ENCODE results near the gene DIAPH3. TPM values are rescaled to one million over a fixed set of nuclear protein-coding genes. Genes with fewer than 3 reads are reported as not detected.

Gene DIAPH3
- total and polyA plus RNA-seq, 2 of the 8 experiments (the other 6 are each of a cell fraction or from before 2014, with no cell fraction given): 8.0 to 30.8 TPM

GRCh38 chr13:60163478-60164233, at the start of gene DIAPH3 (continued):
- no peak; a peak in 1 of 4 replicates for TF ChIP-seq RAD21 (IDR thresholded peaks at IDR 0.05 in 1 of 2, conservative IDR thresholded peaks at IDR 0.05 in 1 of 2; ENCODE audit: low read depth in 2 of 2, low read length in 2 of 2)
- no peak for TF ChIP-seq POU5F1 (IDR thresholded peaks at IDR 0.05; ENCODE audit: low read depth, low read length)
- TF ChIP-seq ZNF274 (IDR thresholded peaks at IDR 0.05; ENCODE audit: borderline replicate concordance, extremely low read depth, low read length): no peak
- TF ChIP-seq GTF2F1 (IDR thresholded peaks at IDR 0.05; ENCODE audit: borderline replicate concordance, low read depth, low read length): peak; percentile 61; the same call in 1 of the 2 replicates
- no peak for TF ChIP-seq EGR1 (IDR thresholded peaks at IDR 0.05; ENCODE audit: borderline replicate concordance, low read depth, low read length)
- peak; percentile 98 for TF ChIP-seq POLR2AphosphoS5 (IDR thresholded peaks at IDR 0.05; ENCODE audit: low read depth, low read length)
- peak in 1 of 2 experiments; percentile 57; a peak in 1 of 4 replicates for TF ChIP-seq HDAC2 (IDR thresholded peaks at IDR 0.05; ENCODE audit: borderline replicate concordance in 1 of 2, low read depth in 2 of 2, low read length in 2 of 2)
- TF ChIP-seq SP1 (IDR thresholded peaks at IDR 0.05; ENCODE audit: low read depth, low read length): peak; percentile 94
- TF ChIP-seq, protein P1, sequence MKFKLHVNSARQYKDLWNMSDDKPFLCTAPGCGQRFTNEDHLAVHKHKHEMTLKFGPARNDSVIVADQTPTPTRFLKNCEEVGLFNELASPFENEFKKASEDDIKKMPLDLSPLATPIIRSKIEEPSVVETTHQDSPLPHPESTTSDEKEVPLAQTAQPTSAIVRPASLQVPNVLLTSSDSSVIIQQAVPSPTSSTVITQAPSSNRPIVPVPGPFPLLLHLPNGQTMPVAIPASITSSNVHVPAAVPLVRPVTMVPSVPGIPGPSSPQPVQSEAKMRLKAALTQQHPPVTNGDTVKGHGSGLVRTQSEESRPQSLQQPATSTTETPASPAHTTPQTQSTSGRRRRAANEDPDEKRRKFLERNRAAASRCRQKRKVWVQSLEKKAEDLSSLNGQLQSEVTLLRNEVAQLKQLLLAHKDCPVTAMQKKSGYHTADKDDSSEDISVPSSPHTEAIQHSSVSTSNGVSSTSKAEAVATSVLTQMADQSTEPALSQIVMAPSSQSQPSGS (IDR thresholded peaks at IDR 0.05; ENCODE audit: low read length): no peak; the same call in 1 of the 2 replicates
- peak; percentile 71 to 89; a peak in 3 of 4 replicates for TF ChIP-seq SIN3A (conservative IDR thresholded peaks at IDR 0.05 in 1 of 2, IDR thresholded peaks at IDR 0.05 in 1 of 2; ENCODE audit: low read depth in 1 of 2, low read length in 2 of 2)
- TF ChIP-seq CEBPB (IDR thresholded peaks at IDR 0.05; ENCODE audit: low read depth, low read length): no peak
- TF ChIP-seq NANOG (IDR thresholded peaks at IDR 0.05; ENCODE audit: insufficient read depth, low read depth, low read length, poor library complexity, severe bottlenecking): no peak
- TF ChIP-seq, protein P2, sequence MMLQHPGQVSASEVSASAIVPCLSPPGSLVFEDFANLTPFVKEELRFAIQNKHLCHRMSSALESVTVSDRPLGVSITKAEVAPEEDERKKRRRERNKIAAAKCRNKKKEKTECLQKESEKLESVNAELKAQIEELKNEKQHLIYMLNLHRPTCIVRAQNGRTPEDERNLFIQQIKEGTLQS (IDR thresholded peaks at IDR 0.05; ENCODE audit: insufficient read depth, low read depth, low read length): no peak
- TF ChIP-seq JUND (IDR thresholded peaks at IDR 0.05; ENCODE audit: low read length): 0 out of 2 replicates have a peak, but pooled peaks have one; percentile 16
- TF ChIP-seq POLR2A (IDR thresholded peaks at IDR 0.05; ENCODE audit: control extremely low read depth in 1 of 2, low read depth in 2 of 2, low read length in 2 of 2): peak; percentile 94 to 95
- no peak for TF ChIP-seq HDAC6 (IDR thresholded peaks at IDR 0.05; ENCODE audit: low read depth, low read length)
- TF ChIP-seq EP300 (IDR thresholded peaks at IDR 0.05; ENCODE audit: borderline replicate concordance in 1 of 2, low read depth in 2 of 2, low read length in 2 of 2): no peak
- TF ChIP-seq TCF12 (IDR thresholded peaks at IDR 0.05; ENCODE audit: low read depth, low read length): no peak
- TF ChIP-seq CBX8 (IDR thresholded peaks at IDR 0.05; ENCODE audit: borderline replicate concordance, low read depth, low read length): no peak
- TF ChIP-seq SIX5 (IDR thresholded peaks at IDR 0.05; ENCODE audit: low read depth, low read length): no peak
- TF ChIP-seq FOSL1 (IDR thresholded peaks at IDR 0.05; ENCODE audit: insufficient read depth, low read depth, low read length): no peak

Measured in H1 (cell line).